Right renal cortex interstitium (tissue), 3 donors: ENCODE measurements around the gene SOCS1. TPM values are rescaled to one million over a fixed set of nuclear protein-coding genes. Genes with fewer than 3 reads are reported as not detected.

Experiments used
- DNase-seq, 3 donors: peaks; one replicate each; pipeline ENCODE4 v3.0.0-alpha.2; 2013; ENCODE audit warnings: low read depth in 3 of 3, low spot score in 2 of 3
- polyA plus RNA-seq, 3 donors: library from polyadenylated mRNA; unstranded; fragments of 120-200 nt; gene quantifications; one replicate each; pipeline ENCODE4 v1.2.1, GENCODE V29; 2013; ENCODE audit not compliant: insufficient read length in 3 of 3

The SOCS1 gene
- polyA plus RNA-seq, 3 donors = 3.4 to 6.6 (median 4.9) TPM

GRCh38 chr16:11249233-11250061, 6.6 kb downstream of the SOCS1 start:
- DNase-seq = no peak

DNA sequence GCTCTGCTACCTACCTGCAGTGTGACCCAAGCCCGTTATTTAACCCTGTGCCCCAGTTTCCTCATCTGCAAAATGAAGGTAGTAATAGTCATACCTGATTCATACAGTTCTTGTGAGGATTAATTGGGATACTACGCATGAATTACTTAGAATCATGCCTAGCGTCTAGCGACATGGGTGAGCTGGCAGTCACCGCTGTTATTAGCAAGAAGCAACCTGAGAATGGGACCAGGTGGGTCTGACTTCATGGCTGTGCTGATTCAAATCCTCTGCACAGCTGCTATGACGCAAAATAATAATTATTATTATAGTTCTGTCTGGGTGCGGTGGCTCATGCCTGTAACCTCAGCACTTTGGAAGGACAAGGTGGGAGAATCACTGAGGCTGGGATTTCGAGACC, 7.9 kb downstream of the SOCS1 start:
- no peak for DNase-seq

DNA sequence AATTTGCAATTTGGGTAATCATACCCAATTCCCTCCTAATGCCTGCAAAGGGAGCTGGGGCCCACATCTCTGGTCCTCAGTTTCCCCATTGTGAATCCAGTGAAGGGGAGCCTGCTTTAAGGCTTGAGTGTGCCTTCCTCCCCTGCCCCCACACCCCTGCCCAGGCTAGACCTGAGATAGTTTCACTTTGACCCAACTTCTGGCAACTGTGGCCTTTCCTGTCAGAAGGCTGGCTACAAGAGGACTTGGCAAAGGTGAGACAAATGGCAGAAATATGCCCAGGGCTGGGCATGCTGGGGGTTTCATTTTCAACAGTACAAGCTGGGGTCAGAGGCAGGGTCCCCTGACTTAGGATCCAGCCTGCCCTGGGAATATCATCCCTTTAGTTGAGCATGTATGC, 10.0 kb downstream of the SOCS1 start:
- no peak for DNase-seq

- DNase-seq = no peak
These were observed 10.7 kb downstream of the SOCS1 start for GRCh38 chr16:11245222-11245737.

- DNase-seq = no peak
These were observed 13.3 kb downstream of the SOCS1 start for GRCh38 chr16:11242658-11243057.

DNA sequence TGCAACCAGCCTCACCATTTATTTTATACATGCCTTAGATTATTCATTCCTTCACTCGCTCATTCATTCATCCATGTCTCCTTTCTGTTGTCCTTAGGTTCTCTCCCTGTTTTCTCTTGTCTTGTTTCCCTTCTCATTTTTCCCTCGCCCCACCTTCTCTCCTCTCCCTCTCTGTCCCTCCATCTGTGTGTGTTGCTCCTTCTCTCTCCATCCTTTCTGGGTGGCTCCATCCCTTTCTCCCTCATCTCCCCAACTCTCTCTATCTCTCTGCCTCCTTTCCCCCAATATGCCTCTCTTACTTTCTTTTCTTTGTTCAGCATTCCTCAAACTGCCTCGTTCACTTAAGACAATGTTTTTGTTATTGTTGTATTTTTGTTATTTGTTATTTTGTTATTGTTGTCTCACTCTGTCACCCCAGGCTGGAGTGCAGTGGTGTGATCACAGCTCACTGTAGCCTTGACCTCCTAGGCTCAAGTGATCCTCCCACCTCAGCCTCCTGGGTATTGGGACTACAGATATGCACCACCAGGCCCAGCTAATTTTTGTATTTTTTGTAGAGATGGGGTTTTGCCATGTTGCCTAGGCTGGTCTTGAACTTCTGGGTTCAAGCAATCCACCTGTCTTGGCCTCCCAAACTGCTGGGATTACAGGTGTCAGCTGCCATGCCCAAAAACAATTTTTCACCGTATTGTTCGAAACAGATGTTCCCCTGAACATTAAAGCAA, 14.4 kb downstream of the SOCS1 start:
- DNase-seq = no peak

- DNase-seq = no peak
These were observed 15.1 kb downstream of the SOCS1 start for GRCh38 chr16:11240636-11241473.

DNA sequence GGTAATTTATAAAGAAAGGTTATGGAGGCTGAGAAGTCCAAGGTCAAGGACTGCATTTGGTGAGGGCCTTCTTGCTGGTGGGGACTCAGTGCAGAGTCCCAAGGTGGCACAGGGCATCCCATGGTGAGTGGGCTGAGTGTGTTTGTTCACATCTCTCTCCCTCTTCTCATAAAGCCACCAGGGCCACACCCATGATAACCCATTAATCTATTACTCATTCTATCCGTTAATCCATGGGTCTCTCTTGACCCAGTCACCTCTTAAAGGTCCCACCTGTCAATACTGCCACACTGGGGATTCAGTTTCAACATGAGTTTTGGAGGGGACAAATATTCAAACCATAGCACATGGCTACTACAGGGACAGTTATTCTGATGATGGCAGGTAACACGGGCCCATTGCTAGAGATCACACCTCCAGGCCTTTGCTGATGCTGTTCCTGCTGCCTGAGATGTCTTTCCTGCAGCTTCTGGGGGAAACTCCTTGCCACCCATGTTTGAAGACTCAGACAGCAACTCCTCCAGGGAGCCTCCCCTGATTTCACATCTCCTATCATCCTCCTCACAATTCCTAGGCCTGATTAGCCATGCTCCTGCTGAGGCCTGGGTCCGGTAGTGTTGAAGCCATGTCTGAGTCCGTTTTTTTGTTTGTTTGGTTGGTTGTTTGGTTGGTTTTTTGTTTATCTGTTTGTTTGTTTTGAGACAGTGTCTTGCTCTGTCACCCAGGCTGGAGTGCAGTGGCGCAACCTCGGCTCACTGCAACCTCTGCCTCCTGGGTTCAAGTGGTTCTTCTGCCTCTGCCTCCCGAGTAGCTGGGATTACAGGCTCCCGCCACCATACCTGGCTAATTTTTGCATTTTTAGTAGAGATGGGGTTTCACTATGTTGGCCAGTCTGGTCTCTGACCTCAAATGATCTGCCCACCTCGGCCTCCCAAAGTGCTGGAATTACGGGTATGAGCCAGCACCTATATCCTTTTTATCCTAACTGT, 16.1 kb downstream of the SOCS1 start:
- DNase-seq = no peak

GRCh38 chr16:11238272-11239202, 17.5 kb downstream of the SOCS1 start:
- no peak for DNase-seq

GRCh38 chr16:11236461-11237254, 19.3 kb downstream of the SOCS1 start:
- no peak for DNase-seq

DNA sequence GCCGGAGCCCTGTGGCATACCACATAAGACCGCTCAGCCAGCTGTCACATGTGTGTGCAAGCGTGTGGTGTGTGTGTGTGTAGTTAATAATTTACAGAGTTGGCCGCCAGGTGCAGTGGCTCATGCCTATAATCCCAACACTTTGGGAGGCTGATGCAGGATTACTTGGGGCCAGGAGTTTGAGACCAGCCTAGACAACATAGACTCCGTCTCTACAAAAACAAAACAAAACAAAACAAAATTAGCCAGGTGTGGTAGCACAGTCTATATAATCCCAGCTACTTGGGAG, 20.4 kb downstream of the SOCS1 start:
- DNase-seq = no peak

DNA sequence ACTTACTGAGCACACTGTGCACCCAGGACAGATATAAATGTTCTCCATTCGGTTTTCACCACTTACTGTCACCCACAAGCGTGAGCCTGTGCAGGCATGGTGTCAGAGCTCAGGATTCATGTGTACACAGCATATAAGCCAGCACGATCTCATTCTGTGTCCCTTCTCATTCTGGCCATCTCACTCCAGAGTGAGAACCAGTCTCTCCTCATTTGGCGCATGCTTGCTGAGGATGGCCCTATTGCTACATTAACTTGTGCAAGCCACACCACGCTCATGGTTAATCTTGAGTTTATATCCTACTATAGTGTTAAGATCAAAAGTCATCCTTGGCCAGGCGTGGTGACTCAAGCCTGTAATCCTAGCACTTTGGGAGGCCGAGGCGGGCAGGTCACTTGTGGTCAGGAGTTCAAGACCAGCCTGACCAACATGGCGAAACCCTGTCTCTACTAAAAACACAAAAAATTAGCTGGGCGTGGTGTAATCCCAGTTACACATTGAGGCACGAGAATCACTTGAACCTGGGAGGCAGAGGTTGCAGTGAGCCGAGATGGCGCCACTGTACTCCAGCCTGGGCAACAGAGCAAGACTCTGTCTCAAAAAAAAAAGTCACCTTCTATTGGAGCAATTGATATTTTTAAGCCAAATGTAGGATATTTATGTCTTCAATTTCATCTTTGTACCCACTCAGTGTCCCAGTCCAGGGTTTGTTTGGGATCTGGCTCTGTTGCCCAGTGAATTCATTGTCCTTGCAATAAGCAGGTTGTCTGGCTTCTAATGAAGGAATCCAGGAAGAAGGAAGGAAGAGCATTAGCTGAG, 20.9 kb downstream of the SOCS1 start:
- no peak for DNase-seq

DNA sequence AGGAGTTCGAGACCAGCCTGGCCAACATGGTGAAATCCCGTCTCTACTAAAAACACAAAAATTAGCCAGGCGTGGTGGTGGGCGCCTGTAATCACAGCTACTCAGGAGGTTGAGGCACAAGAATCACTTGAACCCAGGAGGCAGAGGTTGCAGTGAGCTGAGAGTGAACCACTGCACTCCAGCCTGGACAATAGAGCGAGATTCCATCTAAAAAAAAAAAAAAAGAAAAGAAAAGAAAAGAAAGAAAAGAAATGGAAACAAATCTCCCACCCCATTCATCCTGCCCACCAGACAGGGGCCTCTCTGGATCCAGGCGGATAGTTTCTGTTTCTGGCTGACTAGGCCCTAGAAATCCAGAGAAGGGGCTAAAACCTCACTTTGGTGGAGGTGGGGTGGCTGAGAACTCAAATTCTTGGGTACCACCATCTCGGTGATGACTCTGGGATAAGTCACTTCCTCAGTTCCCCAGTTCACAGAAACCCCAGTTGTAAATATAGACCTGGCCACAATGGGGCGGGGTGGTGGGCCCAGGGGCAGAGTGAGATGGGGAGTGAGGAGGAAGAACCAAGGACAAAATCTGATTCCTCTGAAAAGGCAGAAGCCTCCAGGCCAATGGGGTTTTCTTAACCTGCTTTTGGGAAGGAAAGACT, 22.2 kb downstream of the SOCS1 start:
- no peak for DNase-seq

GRCh38 chr16:11232852-11233726, 22.9 kb downstream of the SOCS1 start:
- DNase-seq = no peak

DNA sequence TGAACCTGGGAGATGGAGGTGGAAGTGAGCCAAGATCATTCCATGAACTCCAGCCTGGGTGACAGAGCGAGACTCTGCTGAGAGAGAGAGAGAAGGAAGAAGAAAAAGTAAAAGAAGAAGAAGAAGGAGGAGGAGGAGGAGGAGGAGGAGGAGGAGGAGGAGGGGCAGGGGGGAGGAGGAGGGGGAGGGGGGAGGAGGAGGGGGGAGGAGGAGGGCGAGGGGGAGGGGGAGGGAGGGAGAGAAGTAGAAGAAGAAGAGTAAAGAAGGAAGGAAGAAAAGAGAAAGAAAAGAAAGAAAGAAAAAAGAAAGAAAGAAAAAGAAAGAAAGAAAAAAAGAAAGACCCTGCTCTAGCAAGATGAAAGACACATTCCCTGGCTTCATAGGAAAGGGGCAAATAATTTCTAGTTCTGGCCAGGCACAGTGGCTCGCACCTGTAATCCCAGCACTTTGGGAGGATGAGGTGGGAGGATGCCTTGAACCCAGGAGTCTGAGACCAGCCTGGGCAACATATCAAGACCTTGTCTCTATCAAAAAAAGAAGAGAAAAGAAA, 23.6 kb downstream of the SOCS1 start:
- no peak for DNase-seq
